GM12878 (cell line): Measurements from ENCODE around the gene PRKCQ. TPM values are rescaled to one million over a fixed set of nuclear protein-coding genes. Genes with fewer than 3 reads are reported as not detected.

ENCODE experiments used
- ATAC-seq: fragments of 200-7000 bp; cut with Tn5 transposase; 3 replicates; pipeline ENCODE4 v1.9.1; 2020; ENCODE audit warnings: mild to moderate bottlenecking, moderate library complexity
- BruUV-seq: library from RNA; stranded (reverse); fragments of 400-500 nt; replicated peaks from 2 replicates; lab custom pipeline; 2021; lab: Mats Ljungman, UMichigan
- CTCF ChIA-PET: fragments of 300-600 bp; sonication (Branson Sonifier 250); formaldehyde crosslinking; extraction: SDS; loops from one replicate; lab custom pipeline; 2021; ENCODE audit warnings: inconsistent platforms; lab: Yijun Ruan, JAX
- POLR2A ChIA-PET: fragments of 350-600 bp; formaldehyde crosslinking; extraction: SDS; loops from one replicate; lab custom pipeline; 2021; ENCODE audit warnings: inconsistent platforms; lab: Charles Lee
- RAD21 ChIA-PET: fragments of 300-600 bp; sonication (Branson Sonifier 250); formaldehyde crosslinking; loops from one replicate; lab custom pipeline; 2023; ENCODE audit warnings: antibody characterized with exemption; ENCODE audit not compliant: unreplicated experiment; lab: Charles Lee
- SMC1A ChIA-PET: fragments of 300-600 bp; sonication (Branson Sonifier 250); formaldehyde crosslinking; loops from one replicate; lab custom pipeline; 2023; ENCODE audit not compliant: unreplicated experiment, uncharacterized antibody; lab: Charles Lee
- DNase-seq: peaks from one replicate; pipeline ENCODE4 v3.0.0-alpha.2; 2011; ENCODE audit warnings: low read depth, low spot score
- FAIRE-seq: peaks from 3 replicates; lab custom pipeline; 2011; peaks lifted over from hg19 to GRCh38; lab: Jason Lieb, UNC
- H2AFZ ChIP-seq: 2 replicates; pipeline ENCODE4 v1.6.0; 2011; ENCODE audit warnings: low read depth, low read length, control low read depth; ENCODE audit not compliant: control insufficient read depth
- H3K27ac ChIP-seq: 2 replicates; pipeline ENCODE4 v1.5.1; 2011; ENCODE audit warnings: control low read depth; ENCODE audit not compliant: control insufficient read depth, insufficient read depth
- H3K27me3 ChIP-seq, 2 experiments: replicated peaks in 1 of 2; 2 replicates each; pipeline versions ENCODE4 v1.6.0 to v1.6.1; 2011; ENCODE audit warnings: low read length in 1 of 2; ENCODE audit not compliant: control insufficient read depth in 2 of 2, insufficient read depth in 2 of 2
- H3K36me3 ChIP-seq, 2 experiments: 2 replicates each; pipeline ENCODE4 v1.5.1; 2011; ENCODE audit warnings: low read length in 1 of 2; ENCODE audit not compliant: control insufficient read depth in 2 of 2, insufficient read depth in 2 of 2
- H3K4me1 ChIP-seq: 2 replicates; pipeline ENCODE4 v1.6.1; 2011; ENCODE audit warnings: mild to moderate bottlenecking, low read length, moderate library complexity, mixed read lengths; ENCODE audit not compliant: control insufficient read depth, insufficient read depth
- H3K4me2 ChIP-seq: 2 replicates; pipeline ENCODE4 v1.6.0; 2011; ENCODE audit warnings: control low read depth; ENCODE audit not compliant: control insufficient read depth, insufficient read depth
- H3K4me3 ChIP-seq: fragments of 200-600 bp; sonication (generic); 2 replicates; pipeline ENCODE4 v1.5.1; 2016
- H3K79me2 ChIP-seq: 2 replicates; pipeline ENCODE4 v1.6.0; 2011; ENCODE audit warnings: low read length; ENCODE audit not compliant: control insufficient read depth, insufficient read depth
- H3K9ac ChIP-seq: 2 replicates; pipeline ENCODE4 v1.8.0; 2011; ENCODE audit warnings: low read length, control low read depth, mixed read lengths; ENCODE audit not compliant: control insufficient read depth, insufficient read depth
- H3K9me3 ChIP-seq: replicated peaks from 3 replicates; pipeline ENCODE4 v1.5.1; 2011; ENCODE audit warnings: mild to moderate bottlenecking, low read length; ENCODE audit not compliant: control insufficient read depth, insufficient read depth
- H4K20me1 ChIP-seq: 2 replicates; pipeline ENCODE4 v1.6.0; 2011; ENCODE audit not compliant: control insufficient read depth, insufficient read depth
- CREB1 ChIP-seq: IDR thresholded peaks from 2 replicates; pipeline ENCODE4 v1.6.1; 2012; ENCODE audit warnings: low read depth, mild to moderate bottlenecking, inconsistent platforms
- DPF2 ChIP-seq: fragments of 450-650 bp; IDR thresholded peaks from 2 replicates; pipeline ENCODE4 v1.6.1; 2017; ENCODE audit warnings: mild to moderate bottlenecking
- EGR1 ChIP-seq, 2 experiments: IDR thresholded peaks; 1 replicate in 1 of 2; 2 replicates in 1 of 2; pipeline ENCODE4 v1.6.1; 2011 to 2012; ENCODE audit warnings: low read depth in 2 of 2, low read length in 2 of 2, borderline replicate concordance in 1 of 2, mild to moderate bottlenecking in 1 of 2, moderate library complexity in 1 of 2
- IKZF2 ChIP-seq, 2 experiments: fragments of 450-650 bp; IDR thresholded peaks; 2 replicates each; pipeline ENCODE4 v1.6.1; 2017; ENCODE audit warnings: mild to moderate bottlenecking in 2 of 2, moderate library complexity in 2 of 2
- MTA3 ChIP-seq: IDR thresholded peaks from 2 replicates; pipeline ENCODE4 v1.6.1; 2012; ENCODE audit warnings: low read length, inconsistent platforms, borderline replicate concordance
- POLR2AphosphoS2 ChIP-seq: IDR thresholded peaks from 2 replicates; pipeline ENCODE4 v1.6.1; 2011; ENCODE audit warnings: low read depth, mild to moderate bottlenecking, low read length, improper control_type of control experiment, moderate library complexity
- RCOR1 ChIP-seq: conservative IDR thresholded peaks from 2 replicates; pipeline ENCODE4 v1.6.1; 2012; ENCODE audit warnings: low read depth, low read length, improper control_type of control experiment
- SMARCA5 ChIP-seq: fragments of 450-650 bp; IDR thresholded peaks from 2 replicates; pipeline ENCODE4 v1.6.1; 2017; ENCODE audit warnings: mild to moderate bottlenecking
- TCF3 ChIP-seq: IDR thresholded peaks from 2 replicates; pipeline ENCODE4 v1.6.1; 2012; ENCODE audit warnings: low read depth, mild to moderate bottlenecking, low read length, borderline replicate concordance; ENCODE audit not compliant: insufficient read depth
- YY1 ChIP-seq: IDR thresholded peaks from 2 replicates; pipeline ENCODE4 v1.6.1; 2011; ENCODE audit warnings: low read depth, mild to moderate bottlenecking, low read length
- ZNF274 ChIP-seq: IDR thresholded peaks from one replicate; pipeline ENCODE4 v1.8.0; 2011; ENCODE audit not compliant: insufficient read length, insufficient read depth
- ZNF622 ChIP-seq: fragments of 450-650 bp; IDR thresholded peaks from 2 replicates; pipeline ENCODE4 v1.6.1; 2017; ENCODE audit warnings: mild to moderate bottlenecking, inconsistent platforms
- WGBS: methylation state at CpG from one replicate; pipeline ENCODE4 v1.1.6; 2016; ENCODE audit warnings: low lambda C conversion rate; ENCODE audit not compliant: insufficient replicate concordance, insufficient coverage; ENCODE audit errors: missing lambda C conversion rate; 5-methylcytosine and 5-hydroxymethylcytosine counted together
- in situ Hi-C: fragments of 300-500 bp; cut with MboI; formaldehyde crosslinking; loops from 9 replicates; pipeline ENCODE4 v1.14.3; 2018; ENCODE audit warnings: mixed read lengths
- intact Hi-C: fragments of 100-400 bp; cut with micrococcal nuclease; formaldehyde crosslinking; loops from one replicate; pipeline ENCODE4 v1.14.2; 2022; ENCODE audit not compliant: unreplicated experiment
- polyA plus RNA-seq, 11 experiments: library from polyadenylated mRNA; depleted of rRNA in 4 of 11; unstranded in 6 of 11; stranded (reverse) in 5 of 11; fragments of >200 nt; fragmentation: Nextera tagmentation in 4 of 11; fragmentation: Illumina TruSeq in 1 of 11; extraction: Ambion mirVana in 4 of 11; extraction: Trizol in 1 of 11; gene quantifications; 1 replicate in 1 of 11; 2 replicates in 10 of 11; pipeline versions ENCODE4 v1.2.1 to v1.2.3, GENCODE V29; 2011 to 2016; ENCODE audit warnings: inconsistent platforms in 2 of 11, missing spikeins in 2 of 11, low read depth in 1 of 11
- total RNA-seq, 4 experiments: library from RNA; depleted of rRNA in 3 of 4; stranded (reverse); fragments of >200 nt in 3 of 4; fragmentation: Illumina TruSeq in 1 of 4; extraction: Trizol in 1 of 4; gene quantifications; 2 replicates each; pipeline versions ENCODE4 v1.2.1 to v1.2.3, GENCODE V29; 2013 to 2021
- TF ChIP-seq, protein P1 (sequence below): fragments of 450-650 bp; IDR thresholded peaks from 2 replicates; pipeline ENCODE4 v1.6.1; 2018; ENCODE audit warnings: mild to moderate bottlenecking, low read depth, moderate library complexity; ENCODE audit not compliant: partially characterized antibody
- TF ChIP-seq, protein P2 (sequence below): IDR thresholded peaks from 2 replicates; pipeline ENCODE4 v1.6.1; 2011; ENCODE audit warnings: low read depth, mild to moderate bottlenecking, low read length, moderate library complexity, borderline replicate concordance; ENCODE audit errors: extremely low read depth
- TF ChIP-seq, protein P3 (sequence below): fragments of 450-650 bp; IDR thresholded peaks from 2 replicates; pipeline ENCODE4 v1.6.1; 2018; ENCODE audit warnings: borderline replicate concordance, mild to moderate bottlenecking; ENCODE audit not compliant: partially characterized antibody
- TF ChIP-seq, protein P4 (sequence below): fragments of 450-650 bp; IDR thresholded peaks from 2 replicates; pipeline ENCODE4 v1.6.1; 2017; ENCODE audit warnings: low read depth, mild to moderate bottlenecking, moderate library complexity

The PRKCQ gene
- total and polyA plus RNA-seq, 10 of the 15 experiments (the other 5 are each of a cell fraction or from before 2014, with no cell fraction given) = 0.26 to 8.9 (median 0.98) TPM

GRCh38 chr10:6458814-6459213 lies 121.3 kb downstream of the PRKCQ start:
- Histone ChIP-seq H3K4me2 (no peak overlapping the region), H3K36me3 (no peaks in the 10 kb centered on the region), H3K27me3 (no peaks in the 10 kb centered on the region; a peak in 2 of 4 replicates), H2AFZ (no peak overlapping the region), H3K9me3 (no peaks in the 10 kb centered on the region), H3K4me3 (no peak overlapping the region), H3K9ac (no peak overlapping the region)
- FAIRE-seq (no peak), DNase-seq (no peak)
- CTCF ChIA-PET = no interaction called here
- BruUV-seq = no TSS peak
- RAD21 ChIA-PET = no interaction called here
- POLR2A ChIA-PET = no interaction called here
- TF ChIP-seq CREB1 = no peak
- no peak for TF ChIP-seq RCOR1
- no peak for TF ChIP-seq MTA3
- TF ChIP-seq SMARCA5 = no peak
- TF ChIP-seq, protein P1, sequence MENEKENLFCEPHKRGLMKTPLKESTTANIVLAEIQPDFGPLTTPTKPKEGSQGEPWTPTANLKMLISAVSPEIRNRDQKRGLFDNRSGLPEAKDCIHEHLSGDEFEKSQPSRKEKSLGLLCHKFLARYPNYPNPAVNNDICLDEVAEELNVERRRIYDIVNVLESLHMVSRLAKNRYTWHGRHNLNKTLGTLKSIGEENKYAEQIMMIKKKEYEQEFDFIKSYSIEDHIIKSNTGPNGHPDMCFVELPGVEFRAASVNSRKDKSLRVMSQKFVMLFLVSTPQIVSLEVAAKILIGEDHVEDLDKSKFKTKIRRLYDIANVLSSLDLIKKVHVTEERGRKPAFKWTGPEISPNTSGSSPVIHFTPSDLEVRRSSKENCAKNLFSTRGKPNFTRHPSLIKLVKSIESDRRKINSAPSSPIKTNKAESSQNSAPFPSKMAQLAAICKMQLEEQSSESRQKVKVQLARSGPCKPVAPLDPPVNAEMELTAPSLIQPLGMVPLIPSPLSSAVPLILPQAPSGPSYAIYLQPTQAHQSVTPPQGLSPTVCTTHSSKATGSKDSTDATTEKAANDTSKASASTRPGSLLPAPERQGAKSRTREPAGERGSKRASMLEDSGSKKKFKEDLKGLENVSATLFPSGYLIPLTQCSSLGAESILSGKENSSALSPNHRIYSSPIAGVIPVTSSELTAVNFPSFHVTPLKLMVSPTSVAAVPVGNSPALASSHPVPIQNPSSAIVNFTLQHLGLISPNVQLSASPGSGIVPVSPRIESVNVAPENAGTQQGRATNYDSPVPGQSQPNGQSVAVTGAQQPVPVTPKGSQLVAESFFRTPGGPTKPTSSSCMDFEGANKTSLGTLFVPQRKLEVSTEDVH = no peak
- TF ChIP-seq, protein P2, sequence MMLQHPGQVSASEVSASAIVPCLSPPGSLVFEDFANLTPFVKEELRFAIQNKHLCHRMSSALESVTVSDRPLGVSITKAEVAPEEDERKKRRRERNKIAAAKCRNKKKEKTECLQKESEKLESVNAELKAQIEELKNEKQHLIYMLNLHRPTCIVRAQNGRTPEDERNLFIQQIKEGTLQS = no peak
- no peak for TF ChIP-seq DPF2
- no peak for TF ChIP-seq IKZF2 (IDR thresholded peaks at IDR 0.05)
- TF ChIP-seq EGR1 (IDR thresholded peaks at IDR 0.05; ENCODE audit: borderline replicate concordance in 1 of 2, low read depth in 2 of 2, low read length in 2 of 2) = no peak
- TF ChIP-seq POLR2AphosphoS2 = no peak
- TF ChIP-seq ZNF622 = no peak
- TF ChIP-seq ZNF274 = no peak
- no peak for TF ChIP-seq YY1
- TF ChIP-seq, protein P3, sequence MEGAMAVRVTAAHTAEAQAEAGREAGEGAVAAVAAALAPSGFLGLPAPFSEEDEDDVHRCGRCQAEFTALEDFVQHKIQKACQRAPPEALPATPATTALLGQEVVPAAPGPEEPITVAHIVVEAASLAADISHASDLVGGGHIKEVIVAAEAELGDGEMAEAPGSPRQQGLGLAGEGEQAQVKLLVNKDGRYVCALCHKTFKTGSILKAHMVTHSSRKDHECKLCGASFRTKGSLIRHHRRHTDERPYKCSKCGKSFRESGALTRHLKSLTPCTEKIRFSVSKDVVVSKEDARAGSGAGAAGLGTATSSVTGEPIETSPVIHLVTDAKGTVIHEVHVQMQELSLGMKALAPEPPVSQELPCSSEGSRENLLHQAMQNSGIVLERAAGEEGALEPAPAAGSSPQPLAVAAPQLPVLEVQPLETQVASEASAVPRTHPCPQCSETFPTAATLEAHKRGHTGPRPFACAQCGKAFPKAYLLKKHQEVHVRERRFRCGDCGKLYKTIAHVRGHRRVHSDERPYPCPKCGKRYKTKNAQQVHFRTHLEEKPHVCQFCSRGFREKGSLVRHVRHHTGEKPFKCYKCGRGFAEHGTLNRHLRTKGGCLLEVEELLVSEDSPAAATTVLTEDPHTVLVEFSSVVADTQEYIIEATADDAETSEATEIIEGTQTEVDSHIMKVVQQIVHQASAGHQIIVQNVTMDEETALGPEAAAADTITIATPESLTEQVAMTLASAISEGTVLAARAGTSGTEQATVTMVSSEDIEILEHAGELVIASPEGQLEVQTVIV = no peak
- TF ChIP-seq, protein P4, sequence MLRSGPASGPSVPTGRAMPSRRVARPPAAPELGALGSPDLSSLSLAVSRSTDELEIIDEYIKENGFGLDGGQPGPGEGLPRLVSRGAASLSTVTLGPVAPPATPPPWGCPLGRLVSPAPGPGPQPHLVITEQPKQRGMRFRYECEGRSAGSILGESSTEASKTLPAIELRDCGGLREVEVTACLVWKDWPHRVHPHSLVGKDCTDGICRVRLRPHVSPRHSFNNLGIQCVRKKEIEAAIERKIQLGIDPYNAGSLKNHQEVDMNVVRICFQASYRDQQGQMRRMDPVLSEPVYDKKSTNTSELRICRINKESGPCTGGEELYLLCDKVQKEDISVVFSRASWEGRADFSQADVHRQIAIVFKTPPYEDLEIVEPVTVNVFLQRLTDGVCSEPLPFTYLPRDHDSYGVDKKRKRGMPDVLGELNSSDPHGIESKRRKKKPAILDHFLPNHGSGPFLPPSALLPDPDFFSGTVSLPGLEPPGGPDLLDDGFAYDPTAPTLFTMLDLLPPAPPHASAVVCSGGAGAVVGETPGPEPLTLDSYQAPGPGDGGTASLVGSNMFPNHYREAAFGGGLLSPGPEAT = no peak
- no peak for TF ChIP-seq TCF3
- TF ChIP-seq, all 136 proteins: peak for 0
- SMC1A ChIA-PET = no interaction called here
- no peaks in the 10 kb centered on the region for H4K20me1 ChIP-seq
- ATAC-seq = no peak
- no peak overlapping the region for H3K27ac ChIP-seq
- intact Hi-C loops (no loop called here), in situ Hi-C loops (no loop called here)
- no peaks in the 10 kb centered on the region for H3K4me1 ChIP-seq
- no peaks in the 10 kb centered on the region for H3K79me2 ChIP-seq
- 21% methylated on average over 5 of the region's 5 CpGs for WGBS
